ENCODE data around the gene INCA1.

Gene INCA1, protein sequence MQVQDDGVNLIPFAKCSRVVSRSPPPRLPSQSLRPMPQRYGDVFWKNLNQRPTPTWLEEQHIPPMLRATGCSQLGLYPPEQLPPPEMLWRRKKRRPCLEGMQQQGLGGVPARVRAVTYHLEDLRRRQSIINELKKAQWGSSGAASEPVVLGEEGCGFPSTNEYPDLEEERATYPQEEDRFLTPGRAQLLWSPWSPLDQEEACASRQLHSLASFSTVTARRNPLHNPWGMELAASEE

DNA sequence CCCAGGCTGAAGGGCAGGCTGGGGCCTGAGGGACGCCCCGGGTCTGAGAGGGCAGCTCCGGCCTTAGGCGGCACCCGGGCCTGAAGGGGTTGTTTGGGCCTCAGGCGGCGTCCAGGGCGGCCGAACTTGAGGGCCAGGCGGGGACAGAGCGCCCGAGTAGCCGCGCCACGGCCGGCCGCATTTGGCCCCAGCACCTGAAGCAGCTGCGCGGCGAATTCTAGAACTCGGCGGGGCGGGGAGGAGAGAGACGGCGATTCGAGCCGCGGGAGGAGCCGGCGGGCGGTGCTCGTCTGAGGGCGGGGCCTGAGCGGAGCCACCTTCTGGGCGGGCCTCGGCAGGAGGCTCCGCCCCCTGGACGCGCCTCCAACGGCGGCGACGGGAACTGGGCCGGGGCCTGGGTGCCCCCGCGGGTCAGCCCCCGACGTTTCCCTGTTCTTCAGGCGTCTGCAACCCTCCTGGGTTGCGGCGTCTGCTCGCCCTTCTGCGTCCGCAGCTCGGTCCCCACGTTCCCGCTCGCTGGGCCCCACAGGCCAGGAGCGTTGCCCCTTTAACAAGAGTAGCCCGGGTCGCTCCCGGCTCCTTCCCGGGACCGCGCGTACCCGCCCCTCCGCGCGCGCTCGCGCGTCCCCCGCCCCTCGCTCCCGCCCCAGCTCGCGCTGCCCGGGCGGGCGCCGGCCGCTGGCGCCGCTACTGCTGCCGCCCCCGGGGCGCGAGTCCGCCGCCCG, at the start of gene INCA1, which contains the start of gene KIF1C:
Gene INCA1, minus strand, starts transcription at position 221 of the 725 bp plus-strand sequence. CDS start 3,085 bp downstream, outside the sequence.
Gene KIF1C, plus strand, starts transcription at position 649 of the 725 bp plus-strand sequence. CDS start 2,297 bp downstream, outside the sequence.
- Histone ChIP-seq H3K9ac (ENCODE audit: low read length in 5 of 5) (peak within 1 kb of the TSS; percentile 68 to 95 (median 92)), H3K27me3 (ENCODE audit: control insufficient read depth in 5 of 5, insufficient read depth in 4 of 5, low read length in 5 of 5) (no peaks in the 10 kb centered on the region), H3K9me3 (ENCODE audit: control insufficient read depth in 5 of 5, low read length in 5 of 5) (no peaks in the 10 kb centered on the region), H3K36me3 (ENCODE audit: control insufficient read depth in 5 of 5, insufficient read depth in 5 of 5, low read length in 5 of 5) (peaks cover 0 to 19% (median 15%) of the 10 kb centered on the region in 5 donors), H3K4me1 (ENCODE audit: control insufficient read depth in 5 of 5, insufficient read depth in 5 of 5, low read length in 5 of 5) (peaks cover 8 to 34% (median 33%) of the 10 kb centered on the region in 5 donors), H3K4me3 (ENCODE audit: low read depth in 1 of 5, low read length in 5 of 5) (peak within 1 kb of the TSS; percentile 79 to 96 (median 93)), H3K27ac (ENCODE audit: low read depth, low read length) (peak within 1 kb of the TSS; percentile 76)

GRCh38 chr17:5045496-5045895, 48.2 kb upstream of the INCA1 start:
- no peak overlapping the region for H3K27ac ChIP-seq (ENCODE audit: low read depth, low read length)
- peaks cover 5 to 16% (median 13%) of the 10 kb centered on the region in 5 donors for H3K4me1 ChIP-seq (ENCODE audit: control insufficient read depth in 5 of 5, insufficient read depth in 5 of 5, low read length in 5 of 5)
- no peaks in the 10 kb centered on the region for H3K9me3 ChIP-seq (ENCODE audit: control insufficient read depth in 5 of 5, low read length in 5 of 5)
- no peak overlapping the region for H3K4me3 ChIP-seq (ENCODE audit: low read depth in 1 of 5, low read length in 5 of 5)
- H3K9ac ChIP-seq (ENCODE audit: low read length in 5 of 5), result no peak overlapping the region
- H3K27me3 ChIP-seq (ENCODE audit: control insufficient read depth in 5 of 5, insufficient read depth in 4 of 5, low read length in 5 of 5), result no peaks in the 10 kb centered on the region
- no peaks in the 10 kb centered on the region for H3K36me3 ChIP-seq (ENCODE audit: control insufficient read depth in 5 of 5, insufficient read depth in 5 of 5, low read length in 5 of 5)

GRCh38 chr17:5044630-5045029, 47.3 kb upstream of the INCA1 start:
- Histone ChIP-seq H3K36me3 (ENCODE audit: control insufficient read depth in 5 of 5, insufficient read depth in 5 of 5, low read length in 5 of 5) (no peaks in the 10 kb centered on the region), H3K4me1 (ENCODE audit: control insufficient read depth in 5 of 5, insufficient read depth in 5 of 5, low read length in 5 of 5) (peaks cover 1 to 8% (median 5%) of the 10 kb centered on the region in 5 donors), H3K9ac (ENCODE audit: low read length in 5 of 5) (no peak overlapping the region), H3K27me3 (ENCODE audit: control insufficient read depth in 5 of 5, insufficient read depth in 4 of 5, low read length in 5 of 5) (no peaks in the 10 kb centered on the region), H3K9me3 (ENCODE audit: control insufficient read depth in 5 of 5, low read length in 5 of 5) (no peaks in the 10 kb centered on the region), H3K4me3 (ENCODE audit: low read depth in 1 of 5, low read length in 5 of 5) (no peak overlapping the region), H3K27ac (ENCODE audit: low read depth, low read length) (no peak overlapping the region)

DNA sequence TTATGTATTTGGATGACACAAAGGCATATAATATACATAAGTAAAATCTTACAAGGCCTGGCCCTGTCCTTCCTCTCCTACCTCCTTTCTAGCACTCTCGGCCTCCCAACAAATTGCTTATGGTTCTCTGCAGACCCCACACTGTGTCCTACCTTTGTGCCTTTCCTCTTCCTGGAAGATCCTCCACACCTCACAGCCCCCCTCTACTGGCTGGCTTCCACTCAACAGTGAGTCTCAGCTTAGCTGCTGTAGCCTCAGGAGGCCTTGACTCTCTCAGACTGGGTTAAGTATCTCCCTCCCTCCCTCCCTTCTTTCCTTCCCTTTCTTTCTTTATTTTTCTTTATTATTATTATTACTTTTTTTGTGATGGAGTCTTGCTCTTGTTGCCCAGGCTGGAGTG, 46.2 kb upstream of the INCA1 start:
- peaks cover 0 to 3% (median 0%) of the 10 kb centered on the region in 5 donors for H3K4me1 ChIP-seq (ENCODE audit: control insufficient read depth in 5 of 5, insufficient read depth in 5 of 5, low read length in 5 of 5)
- H3K4me3 ChIP-seq (ENCODE audit: low read depth in 1 of 5, low read length in 5 of 5), result no peak overlapping the region
- no peaks in the 10 kb centered on the region for H3K27me3 ChIP-seq (ENCODE audit: control insufficient read depth in 5 of 5, insufficient read depth in 4 of 5, low read length in 5 of 5)
- H3K36me3 ChIP-seq (ENCODE audit: control insufficient read depth in 5 of 5, insufficient read depth in 5 of 5, low read length in 5 of 5), result no peaks in the 10 kb centered on the region
- no peak overlapping the region for H3K27ac ChIP-seq (ENCODE audit: low read depth, low read length)
- H3K9me3 ChIP-seq (ENCODE audit: control insufficient read depth in 5 of 5, low read length in 5 of 5), result no peaks in the 10 kb centered on the region
- no peak overlapping the region for H3K9ac ChIP-seq (ENCODE audit: low read length in 5 of 5)

DNA sequence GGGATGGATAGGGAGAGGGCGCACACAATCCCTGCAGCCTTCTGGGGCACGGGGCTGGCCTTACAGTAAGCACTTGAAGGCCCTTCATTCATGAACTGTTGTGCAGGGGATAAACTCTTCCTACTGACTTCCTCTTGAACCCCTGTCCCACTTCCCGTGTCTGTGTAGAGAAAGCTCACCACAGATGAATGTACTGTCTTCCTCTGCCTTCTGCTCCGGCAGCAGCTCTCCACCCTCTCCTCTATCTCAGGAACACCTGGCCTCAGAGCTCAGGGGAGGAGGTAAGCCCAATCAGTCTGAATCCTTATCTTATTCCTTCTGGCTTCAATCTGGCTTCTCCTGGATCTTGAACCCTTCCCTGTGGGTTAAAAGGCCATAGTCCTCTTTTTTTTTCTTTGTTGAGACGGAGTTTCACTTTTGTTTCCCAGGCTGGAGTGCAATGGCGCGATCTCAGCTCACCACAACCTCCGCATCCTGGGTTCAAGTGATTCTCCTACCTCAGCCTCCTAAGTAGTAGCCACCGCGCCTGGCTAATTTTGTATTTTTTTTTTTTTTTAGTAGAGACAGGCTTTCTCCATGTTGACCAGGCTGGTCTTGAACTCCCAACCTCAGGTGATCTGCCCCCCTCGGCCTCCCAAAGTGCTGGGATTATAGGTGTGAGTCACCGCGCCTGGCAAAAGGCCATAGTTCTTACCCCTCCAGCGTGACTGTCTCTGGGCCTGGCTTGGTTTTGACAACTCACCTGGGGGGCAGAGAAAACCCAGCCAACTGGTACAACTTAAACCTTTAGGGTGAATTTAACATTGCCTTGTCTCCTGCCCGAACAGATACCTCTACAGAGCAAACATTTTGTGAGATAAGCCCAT, 45.1 kb upstream of the INCA1 start:
- Histone ChIP-seq H3K36me3 (ENCODE audit: control insufficient read depth in 5 of 5, insufficient read depth in 5 of 5, low read length in 5 of 5) (no peaks in the 10 kb centered on the region), H3K4me3 (ENCODE audit: low read depth in 1 of 5, low read length in 5 of 5) (peak overlapping the region in 1 of 5 donors; percentile 21), H3K27ac (ENCODE audit: low read depth, low read length) (no peak overlapping the region), H3K9ac (ENCODE audit: low read length in 5 of 5) (no peak overlapping the region), H3K4me1 (ENCODE audit: control insufficient read depth in 5 of 5, insufficient read depth in 5 of 5, low read length in 5 of 5) (no peaks in the 10 kb centered on the region), H3K27me3 (ENCODE audit: control insufficient read depth in 5 of 5, insufficient read depth in 4 of 5, low read length in 5 of 5) (no peaks in the 10 kb centered on the region), H3K9me3 (ENCODE audit: control insufficient read depth in 5 of 5, low read length in 5 of 5) (no peaks in the 10 kb centered on the region)

DNA sequence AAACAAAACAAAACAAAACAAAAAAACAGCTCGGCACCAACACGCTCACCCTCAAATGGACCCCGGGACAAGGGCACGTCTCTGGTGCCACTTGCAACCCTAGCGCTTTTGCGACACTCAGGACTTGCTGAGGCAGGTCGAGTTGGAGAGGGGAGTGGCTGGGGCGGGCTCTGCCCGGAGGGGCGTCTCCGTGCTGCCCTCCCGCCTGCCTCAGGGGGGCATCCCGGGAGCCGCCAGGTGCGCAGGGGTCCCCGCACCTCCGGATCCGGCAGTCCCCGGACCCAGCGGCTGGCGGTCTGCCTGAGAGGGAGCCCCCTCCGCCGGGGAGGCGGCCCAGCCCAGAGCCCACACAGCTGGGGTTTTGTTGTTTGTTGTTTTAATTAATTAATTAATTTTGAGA, 38.0 kb upstream of the INCA1 start, which contains the start of gene SLC52A1:
Gene SLC52A1, minus strand, starts transcription at position 112 of the 400 bp plus-strand sequence. CDS start 820 bp downstream, outside the sequence.
- Histone ChIP-seq H3K27me3 (ENCODE audit: control insufficient read depth in 5 of 5, insufficient read depth in 4 of 5, low read length in 5 of 5) (peaks cover 0 to 6% (median 3%) of the 10 kb centered on the region in 5 donors), H3K4me3 (ENCODE audit: low read depth in 1 of 5, low read length in 5 of 5) (peak within 1 kb of the TSS in 3 of 5 donors; percentile 17 to 34 (median 23)), H3K9me3 (ENCODE audit: control insufficient read depth in 5 of 5, low read length in 5 of 5) (no peaks in the 10 kb centered on the region), H3K4me1 (ENCODE audit: control insufficient read depth in 5 of 5, insufficient read depth in 5 of 5, low read length in 5 of 5) (peaks cover 0 to 19% (median 14%) of the 10 kb centered on the region in 5 donors), H3K36me3 (ENCODE audit: control insufficient read depth in 5 of 5, insufficient read depth in 5 of 5, low read length in 5 of 5) (no peaks in the 10 kb centered on the region), H3K9ac (ENCODE audit: low read length in 5 of 5) (peak within 1 kb of the TSS in 1 of 5 donors; percentile 41), H3K27ac (ENCODE audit: low read depth, low read length) (no peak within 1 kb of the TSS)

DNA sequence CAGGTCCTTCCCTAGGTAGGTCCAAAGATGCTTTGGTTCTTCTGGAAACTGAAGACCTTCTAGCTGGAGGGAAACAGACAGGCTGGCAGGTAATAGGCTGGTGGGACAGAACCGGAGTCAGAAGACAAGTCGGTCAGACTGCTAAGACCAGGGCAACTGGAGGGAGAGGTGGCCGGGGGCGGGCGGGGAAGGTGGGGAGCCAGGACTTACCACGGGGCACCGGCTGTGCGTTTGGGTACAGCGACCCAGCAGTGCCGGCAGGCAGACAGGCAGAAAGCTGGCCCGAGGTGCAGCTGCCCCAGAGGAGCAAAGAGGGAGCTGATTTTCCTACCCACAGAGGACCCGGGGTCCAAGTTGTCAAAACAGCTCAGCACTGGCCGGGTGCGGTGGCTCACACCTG, 37.3 kb upstream of the INCA1 start:
- H3K9ac ChIP-seq (ENCODE audit: low read length in 5 of 5), result no peak overlapping the region
- H3K4me3 ChIP-seq (ENCODE audit: low read depth in 1 of 5, low read length in 5 of 5), result no peak overlapping the region
- no peaks in the 10 kb centered on the region for H3K36me3 ChIP-seq (ENCODE audit: control insufficient read depth in 5 of 5, insufficient read depth in 5 of 5, low read length in 5 of 5)

GRCh38 chr17:5034063-5034462, 36.7 kb upstream of the INCA1 start:
- Histone ChIP-seq H3K27ac (ENCODE audit: low read depth, low read length) (no peak overlapping the region), H3K27me3 (ENCODE audit: control insufficient read depth in 5 of 5, insufficient read depth in 4 of 5, low read length in 5 of 5) (peaks cover 0 to 6% (median 3%) of the 10 kb centered on the region in 5 donors), H3K4me1 (ENCODE audit: control insufficient read depth in 5 of 5, insufficient read depth in 5 of 5, low read length in 5 of 5) (peaks cover 0 to 19% (median 14%) of the 10 kb centered on the region in 5 donors), H3K36me3 (ENCODE audit: control insufficient read depth in 5 of 5, insufficient read depth in 5 of 5, low read length in 5 of 5) (no peaks in the 10 kb centered on the region), H3K4me3 (ENCODE audit: low read depth in 1 of 5, low read length in 5 of 5) (no peak overlapping the region), H3K9me3 (ENCODE audit: control insufficient read depth in 5 of 5, low read length in 5 of 5) (no peaks in the 10 kb centered on the region), H3K9ac (ENCODE audit: low read length in 5 of 5) (no peak overlapping the region)

More for the DNA sequence above, 37.3 kb upstream of the INCA1 start:
- no peak overlapping the region for H3K27ac ChIP-seq (ENCODE audit: low read depth, low read length)
- peaks cover 0 to 19% (median 14%) of the 10 kb centered on the region in 5 donors for H3K4me1 ChIP-seq (ENCODE audit: control insufficient read depth in 5 of 5, insufficient read depth in 5 of 5, low read length in 5 of 5)
- peaks cover 0 to 6% (median 3%) of the 10 kb centered on the region in 5 donors for H3K27me3 ChIP-seq (ENCODE audit: control insufficient read depth in 5 of 5, insufficient read depth in 4 of 5, low read length in 5 of 5)
- H3K9me3 ChIP-seq (ENCODE audit: control insufficient read depth in 5 of 5, low read length in 5 of 5), result no peaks in the 10 kb centered on the region

DNA sequence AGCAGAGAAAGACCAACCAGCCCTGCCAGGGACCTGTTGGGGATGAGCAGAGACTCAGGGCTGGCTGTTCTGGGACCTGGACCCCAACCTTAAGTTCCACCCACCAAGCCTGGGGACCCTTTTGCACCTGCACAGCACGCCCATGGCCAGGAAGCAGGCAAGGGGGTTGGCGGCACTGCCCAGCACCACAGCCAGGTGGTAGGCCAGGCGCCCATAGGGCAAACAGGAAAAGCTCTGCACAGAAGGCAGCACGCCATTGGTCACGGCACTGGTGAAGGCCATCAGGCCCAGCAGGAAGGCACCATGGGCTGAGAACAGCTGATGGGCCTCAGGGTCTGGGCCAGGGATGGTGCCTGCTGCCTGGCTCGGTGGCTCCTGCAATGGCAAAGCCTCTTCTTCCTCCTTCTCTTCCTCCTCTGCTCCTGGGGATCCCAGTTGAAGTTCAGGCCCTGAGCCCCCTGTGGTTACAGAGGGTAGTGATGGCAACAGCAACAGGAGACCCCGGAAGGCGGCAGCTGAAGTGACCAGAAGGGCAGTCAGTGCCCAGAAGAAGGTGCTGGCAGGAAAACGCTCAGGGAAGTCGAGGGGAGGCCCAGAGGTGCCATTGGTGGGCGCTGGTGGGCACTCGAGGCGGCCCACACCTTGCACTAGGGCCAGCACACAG, 36.2 kb upstream of the INCA1 start:
- H3K4me1 ChIP-seq (ENCODE audit: control insufficient read depth in 5 of 5, insufficient read depth in 5 of 5, low read length in 5 of 5), result peaks cover 0 to 19% (median 14%) of the 10 kb centered on the region in 5 donors
- no peaks in the 10 kb centered on the region for H3K9me3 ChIP-seq (ENCODE audit: control insufficient read depth in 5 of 5, low read length in 5 of 5)
- H3K36me3 ChIP-seq (ENCODE audit: control insufficient read depth in 5 of 5, insufficient read depth in 5 of 5, low read length in 5 of 5), result no peaks in the 10 kb centered on the region
- H3K9ac ChIP-seq (ENCODE audit: low read length in 5 of 5), result no peak overlapping the region
- H3K27me3 ChIP-seq (ENCODE audit: control insufficient read depth in 5 of 5, insufficient read depth in 4 of 5, low read length in 5 of 5), result peaks cover 0 to 6% (median 3%) of the 10 kb centered on the region in 5 donors
- no peak overlapping the region for H3K4me3 ChIP-seq (ENCODE audit: low read depth in 1 of 5, low read length in 5 of 5)
- no peak overlapping the region for H3K27ac ChIP-seq (ENCODE audit: low read depth, low read length)

All from subcutaneous abdominal adipose tissue (tissue), 5 donors.